ENCODE measurements around the gene HOXD12.

DNA sequence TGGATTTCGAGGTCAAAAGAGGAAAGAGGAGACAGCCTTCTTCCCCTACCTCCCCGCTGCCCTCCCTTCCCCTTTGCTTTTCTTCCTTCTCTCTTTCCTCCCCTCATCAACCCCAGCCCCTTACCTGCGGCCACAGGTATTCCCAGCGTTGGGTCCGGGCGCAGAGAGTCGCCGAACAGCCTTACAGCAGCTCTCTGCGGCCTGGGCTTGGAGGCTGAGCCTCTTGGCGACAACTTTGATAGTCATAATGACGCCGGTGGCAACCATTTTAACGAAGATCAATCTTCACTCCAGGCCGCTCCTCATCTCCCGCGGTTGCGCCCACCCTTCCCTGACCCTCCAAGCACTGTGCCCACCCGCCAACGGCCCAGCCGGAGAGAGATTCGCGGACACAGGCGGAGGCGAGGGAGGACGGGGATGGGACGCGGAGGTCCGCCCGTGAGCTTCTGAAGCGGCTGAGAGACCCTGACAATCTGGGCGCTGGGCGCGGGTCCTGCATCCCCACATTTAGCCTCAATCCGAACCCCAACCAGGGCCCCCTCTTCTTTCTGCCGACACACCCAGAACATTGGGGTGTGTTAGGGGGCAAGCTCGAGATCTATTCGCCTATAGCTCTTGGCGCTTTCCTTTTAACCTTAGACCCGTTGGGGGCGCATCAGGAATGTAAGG lies 14.3 kb upstream of the HOXD12 start:
- TF ChIP-seq, protein P1, sequence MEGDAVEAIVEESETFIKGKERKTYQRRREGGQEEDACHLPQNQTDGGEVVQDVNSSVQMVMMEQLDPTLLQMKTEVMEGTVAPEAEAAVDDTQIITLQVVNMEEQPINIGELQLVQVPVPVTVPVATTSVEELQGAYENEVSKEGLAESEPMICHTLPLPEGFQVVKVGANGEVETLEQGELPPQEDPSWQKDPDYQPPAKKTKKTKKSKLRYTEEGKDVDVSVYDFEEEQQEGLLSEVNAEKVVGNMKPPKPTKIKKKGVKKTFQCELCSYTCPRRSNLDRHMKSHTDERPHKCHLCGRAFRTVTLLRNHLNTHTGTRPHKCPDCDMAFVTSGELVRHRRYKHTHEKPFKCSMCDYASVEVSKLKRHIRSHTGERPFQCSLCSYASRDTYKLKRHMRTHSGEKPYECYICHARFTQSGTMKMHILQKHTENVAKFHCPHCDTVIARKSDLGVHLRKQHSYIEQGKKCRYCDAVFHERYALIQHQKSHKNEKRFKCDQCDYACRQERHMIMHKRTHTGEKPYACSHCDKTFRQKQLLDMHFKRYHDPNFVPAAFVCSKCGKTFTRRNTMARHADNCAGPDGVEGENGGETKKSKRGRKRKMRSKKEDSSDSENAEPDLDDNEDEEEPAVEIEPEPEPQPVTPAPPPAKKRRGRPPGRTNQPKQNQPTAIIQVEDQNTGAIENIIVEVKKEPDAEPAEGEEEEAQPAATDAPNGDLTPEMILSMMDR (IDR thresholded peaks at IDR 0.05): no peak
- TF ChIP-seq POLR2A (IDR thresholded peaks at IDR 0.05): no peak

Measured in ovary (tissue), 3 donors.